Motor neuron (in vitro differentiated cells): Measurements from ENCODE around the gene TEDC1. TPM values are rescaled to one million over a fixed set of nuclear protein-coding genes. Genes with fewer than 3 reads are reported as not detected.

Experiments used
- ATAC-seq, 8 experiments: fragments of 200-7000 bp; cut with Tn5 transposase; replicated peaks in 6 of 8; 2 replicates each; pipeline ENCODE4 v1.8.0; 2021; ENCODE audit warnings: mild to moderate bottlenecking in 8 of 8, moderate library complexity in 8 of 8
- H3K27ac ChIP-seq, 2 donors: fragments of 250-450 bp; sonication (Bioruptor Pico); 2 replicates each; pipeline ENCODE4 v1.9.0; 2021; ENCODE audit warnings: antibody characterized with exemption in 2 of 2, mild to moderate bottlenecking in 2 of 2, moderate library complexity in 1 of 2
- H3K4me1 ChIP-seq, 2 donors: fragments of 250-450 bp; sonication (Bioruptor Pico); replicated peaks in 1 of 2; 2 replicates each; pipeline ENCODE4 v1.6.1; 2021; ENCODE audit warnings: antibody characterized with exemption in 2 of 2, mild to moderate bottlenecking in 2 of 2, moderate library complexity in 1 of 2
- H3K4me3 ChIP-seq, 5 donors: fragments of 250-450 bp; sonication (Bioruptor Pico); 2 replicates each; pipeline ENCODE4 v1.9.0; 2021; ENCODE audit warnings: antibody characterized with exemption in 5 of 5, mild to moderate bottlenecking in 5 of 5, moderate library complexity in 4 of 5
- WGBS, 10 experiments: fragments of 450-650 bp; shearing (Covaris generic); methylation state at CpG; one replicate each; pipeline ENCODE4 v1.0.0; 2022; 5-methylcytosine and 5-hydroxymethylcytosine counted together
- in situ Hi-C, 9 experiments: fragments of 400-800 bp; cut with MboI; loops; one replicate each; pipeline ENCODE4 v1.15.0; 2021; ENCODE audit warnings: low sequenced_read_pairs in 9 of 9, low pct_unique_long_range_greater_than_20kb in 2 of 9; ENCODE audit not compliant: unreplicated experiment in 9 of 9
- total RNA-seq, 8 experiments: library from RNA; unstranded; fragments of 300-600 nt; gene quantifications; 2 replicates each; pipeline versions ENCODE4 v1.2.3 to v1.2.4, GENCODE V29; 2022

TEDC1 gene
- total RNA-seq, 8 experiments from 2014 or later = 3.4 to 12.5 (median 5.0) TPM

GRCh38 chr14:105450864-105451720 lies 40.0 kb upstream of the TEDC1 start:
- Histone ChIP-seq H3K27ac (no peak overlapping the region), H3K4me1 (peaks cover 0 to 2% of the 10 kb centered on the region in 2 donors), H3K4me3 (no peak overlapping the region)
- WGBS, 10 experiments = 80 to 97% (median 95%) methylated on average over 1 to 9 of the region's 29 CpGs; no CpG with 5 or more reads in 6 of the 10 experiments
- in situ Hi-C loops = no loop called here
- peak in 2 of 8 experiments; percentile 13 to 48 for ATAC-seq

GRCh38 chr14:105452963-105453362 lies 38.1 kb upstream of the TEDC1 start:
- in situ Hi-C loops = no loop called here
- Histone ChIP-seq H3K4me1 (peaks cover 0 to 2% of the 10 kb centered on the region in 2 donors), H3K4me3 (no peak overlapping the region), H3K27ac (no peak overlapping the region)
- 45 to 100% (median 94%) methylated on average over 1 to 7 of the region's 14 CpGs; no CpG with 5 or more reads in 4 of the 10 experiments for WGBS, 10 experiments
- ATAC-seq = no peak

DNA sequence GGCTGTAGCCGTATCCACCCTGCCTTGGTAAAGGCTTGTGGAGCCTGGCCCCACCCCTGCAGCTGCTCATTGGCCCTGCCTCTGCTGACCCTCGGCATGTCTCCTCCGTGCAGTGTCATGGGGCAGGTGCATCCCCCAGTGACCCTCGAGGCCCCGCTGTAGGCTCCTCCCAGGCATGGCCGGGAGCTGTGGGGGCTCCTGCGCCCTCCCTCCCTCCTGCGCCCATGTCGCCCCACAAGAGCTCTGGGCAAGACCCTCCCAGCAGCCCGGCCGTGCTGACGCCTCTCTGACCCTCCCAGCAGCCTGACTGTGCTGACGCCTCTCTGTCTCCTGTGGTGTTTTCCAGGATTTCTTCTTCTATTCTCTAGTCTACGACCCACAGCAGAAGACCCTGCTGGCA lies 37.2 kb upstream of the TEDC1 start:
- peaks cover 0 to under 1% of the 10 kb centered on the region in 2 donors for H3K4me1 ChIP-seq
- ATAC-seq = no peak
- H3K27ac ChIP-seq = no peak overlapping the region
- 80 to 100% (median 92%) methylated on average over 1 to 2 of the region's 14 CpGs; no CpG with 5 or more reads in 7 of the 10 experiments for WGBS, 10 experiments
- H3K4me3 ChIP-seq = no peak overlapping the region
- in situ Hi-C loops = no loop called here

DNA sequence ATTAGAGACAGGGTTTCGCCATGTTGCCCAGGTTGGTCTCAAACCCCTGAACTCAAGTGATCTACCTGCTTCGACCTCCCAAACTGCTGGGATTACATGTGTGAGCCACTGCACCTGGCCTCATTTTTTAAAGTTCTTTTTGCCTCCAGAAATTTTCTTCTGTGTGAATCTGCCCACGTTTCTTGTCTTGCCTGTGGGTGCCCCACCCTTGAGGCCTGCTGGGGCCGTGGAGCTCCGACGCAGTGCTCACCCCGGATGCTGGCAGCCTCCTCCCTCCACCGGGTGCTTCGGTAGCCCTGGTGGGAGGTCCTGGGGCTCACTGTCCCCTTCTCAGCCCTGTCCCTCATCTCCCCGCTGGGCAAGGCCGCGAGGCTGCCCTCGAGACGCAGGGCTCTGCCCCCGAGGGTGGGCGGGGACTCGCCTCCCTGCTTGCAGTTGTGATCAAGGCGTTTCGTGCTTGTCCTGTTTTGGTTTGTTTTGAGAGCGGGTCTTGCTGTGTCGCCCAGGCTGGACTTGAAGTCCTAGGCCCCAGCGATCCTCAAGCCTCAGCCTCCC lies 35.9 kb upstream of the TEDC1 start:
- Histone ChIP-seq H3K4me1 (no peaks in the 10 kb centered on the region), H3K4me3 (no peak overlapping the region), H3K27ac (no peak overlapping the region)
- WGBS, 10 experiments = 67 to 100% (median 96%) methylated on average over 1 to 4 of the region's 22 CpGs; no CpG with 5 or more reads in 3 of the 10 experiments
- no peak for ATAC-seq
- in situ Hi-C loops = no loop called here

- no peaks in the 10 kb centered on the region for H3K4me1 ChIP-seq
- no peak for ATAC-seq
- no peak overlapping the region for H3K4me3 ChIP-seq
- H3K27ac ChIP-seq = no peak overlapping the region
- in situ Hi-C loops = no loop called here
- 74 to 100% (median 93%) methylated on average over 2 to 4 of the region's 22 CpGs; no CpG with 5 or more reads in 5 of the 10 experiments for WGBS, 10 experiments
These were observed 35.0 kb upstream of the TEDC1 start for GRCh38 chr14:105455766-105456660.

- WGBS, 10 experiments = 80 to 100% (median 91%) methylated on average over 1 to 12 of the region's 22 CpGs; no CpG with 5 or more reads in 5 of the 10 experiments
- in situ Hi-C loops = no loop called here
- no peak for ATAC-seq
- Histone ChIP-seq H3K4me3 (no peak overlapping the region), H3K27ac (no peak overlapping the region), H3K4me1 (no peaks in the 10 kb centered on the region)
These were observed 34.1 kb upstream of the TEDC1 start for GRCh38 chr14:105456736-105457617.

DNA sequence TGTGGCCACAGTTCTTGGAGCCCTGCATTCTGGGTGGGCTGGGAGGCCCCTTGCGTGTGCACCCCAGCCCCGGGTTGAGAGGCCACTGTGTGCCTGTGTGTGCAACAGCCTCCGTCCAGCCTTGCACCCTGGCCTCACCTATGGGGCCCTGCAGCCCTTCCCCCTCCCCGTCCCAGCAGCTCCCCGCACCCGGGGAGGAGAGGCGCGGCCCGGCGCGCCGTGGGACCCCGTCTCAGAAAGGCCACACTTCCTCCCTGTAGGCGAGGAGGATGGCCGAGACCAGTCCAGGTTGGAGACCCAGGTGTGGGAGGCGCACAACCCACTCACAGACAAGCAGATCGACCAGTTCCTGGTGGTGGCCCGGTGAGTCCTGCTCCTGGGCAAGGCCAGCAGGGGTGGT lies 33.0 kb upstream of the TEDC1 start:
- no peak overlapping the region for H3K27ac ChIP-seq
- no peaks in the 10 kb centered on the region for H3K4me1 ChIP-seq
- in situ Hi-C loops = no loop called here
- H3K4me3 ChIP-seq = no peak overlapping the region
- 60 to 100% methylated on average over 1 to 2 of the region's 18 CpGs; no CpG with 5 or more reads in 8 of the 10 experiments for WGBS, 10 experiments
- ATAC-seq = no peak

DNA sequence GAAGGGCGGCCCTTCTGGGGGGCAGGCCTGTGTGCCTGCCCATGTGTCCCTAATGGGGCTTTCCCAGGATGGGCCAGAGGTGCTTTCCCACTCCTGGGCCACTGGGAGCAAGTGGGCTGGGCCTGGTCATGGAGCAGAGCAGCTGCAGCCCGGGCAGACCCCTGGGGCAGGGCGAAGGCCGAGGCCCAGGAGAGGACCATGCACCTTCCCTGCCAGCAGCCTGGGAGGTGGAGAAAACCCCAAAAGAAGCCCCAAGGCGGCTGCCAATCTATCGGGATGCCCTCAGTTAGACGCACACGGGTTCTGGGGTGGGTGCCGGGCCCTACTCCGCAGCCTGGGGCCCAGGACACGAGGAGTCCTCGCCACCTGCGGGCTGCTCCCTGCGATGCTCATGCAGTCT lies 32.5 kb upstream of the TEDC1 start:
- ATAC-seq = no peak

DNA sequence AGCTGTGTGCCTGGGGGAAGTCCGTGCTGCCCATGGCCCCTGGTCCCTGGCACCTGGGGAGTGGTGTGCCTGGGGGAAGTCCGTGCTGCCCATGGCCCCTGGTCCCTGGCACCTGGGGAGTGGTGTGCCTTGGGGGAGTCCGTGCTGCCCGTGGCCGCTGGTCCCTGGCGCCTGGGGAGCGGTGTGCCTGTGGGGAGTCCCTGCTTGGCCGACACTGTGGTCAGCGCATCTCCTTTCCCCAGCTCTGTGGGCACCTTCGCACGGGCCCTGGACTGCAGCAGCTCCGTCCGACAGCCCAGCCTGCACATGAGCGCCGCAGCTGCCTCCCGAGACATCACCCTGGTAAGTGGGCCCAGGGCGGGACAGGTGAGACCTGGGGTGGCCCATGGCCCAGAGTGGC lies 30.9 kb upstream of the TEDC1 start:
- Histone ChIP-seq H3K27ac (no peak overlapping the region), H3K4me1 (no peaks in the 10 kb centered on the region), H3K4me3 (no peak overlapping the region)
- in situ Hi-C loops = no loop called here
- ATAC-seq = no peak
- WGBS, 10 experiments = 80% methylated on average over 2 of the region's 17 CpGs; no CpG with 5 or more reads in 9 of the 10 experiments

More for the DNA sequence above, 32.5 kb upstream of the TEDC1 start:
- in situ Hi-C loops = no loop called here
- Histone ChIP-seq H3K4me3 (no peak overlapping the region), H3K27ac (no peak overlapping the region), H3K4me1 (no peaks in the 10 kb centered on the region)
- 80 to 100% methylated on average over 1 of the region's 14 CpGs; no CpG with 5 or more reads in 8 of the 10 experiments for WGBS, 10 experiments

DNA sequence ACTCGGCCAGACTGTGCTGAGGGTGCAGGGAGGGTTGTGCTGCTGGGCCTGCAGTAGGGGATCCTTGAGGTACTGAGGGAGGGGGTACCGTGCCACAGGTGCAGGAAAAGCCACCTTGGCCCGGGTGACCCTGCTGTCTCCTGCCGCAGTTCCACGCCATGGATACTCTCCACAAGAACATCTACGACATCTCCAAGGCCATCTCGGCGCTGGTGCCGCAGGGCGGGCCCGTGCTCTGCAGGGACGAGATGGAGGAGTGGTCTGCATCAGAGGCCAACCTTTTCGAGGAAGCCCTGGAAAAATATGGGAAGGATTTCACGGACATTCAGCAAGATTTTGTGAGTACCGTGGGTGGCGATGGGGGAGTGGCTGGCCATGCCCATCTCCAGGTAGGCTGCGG lies 30.4 kb upstream of the TEDC1 start:
- in situ Hi-C loops = no loop called here
- ATAC-seq = no peak
- no peak overlapping the region for H3K27ac ChIP-seq
- WGBS, 10 experiments = 89 to 100% (median 98%) methylated on average over 2 to 12 of the region's 17 CpGs; no CpG with 5 or more reads in 5 of the 10 experiments
- no peaks in the 10 kb centered on the region for H3K4me1 ChIP-seq
- H3K4me3 ChIP-seq = no peak overlapping the region

- Histone ChIP-seq H3K4me1 (no peaks in the 10 kb centered on the region), H3K4me3 (no peak overlapping the region), H3K27ac (no peak overlapping the region)
- in situ Hi-C loops = no loop called here
- 80 to 100% (median 92%) methylated on average over 1 to 5 of the region's 18 CpGs; no CpG with 5 or more reads in 6 of the 10 experiments for WGBS, 10 experiments
- ATAC-seq = no peak
These were observed 29.1 kb upstream of the TEDC1 start for GRCh38 chr14:105461903-105462302.

- in situ Hi-C loops = no loop called here
- no peak for ATAC-seq
- no peak overlapping the region for H3K27ac ChIP-seq
- no peaks in the 10 kb centered on the region for H3K4me1 ChIP-seq
- no peak overlapping the region for H3K4me3 ChIP-seq
- WGBS, 10 experiments = 50 to 100% (median 98%) methylated on average over 2 to 14 of the region's 33 CpGs; no CpG with 5 or more reads in 6 of the 10 experiments
These were observed 26.5 kb upstream of the TEDC1 start for GRCh38 chr14:105464501-105464900.
